ENCODE measurements around the gene NOTCH1. TPM values are rescaled to one million over a fixed set of nuclear protein-coding genes. Genes with fewer than 3 reads are reported as not detected.

NOTCH1 gene
- total RNA-seq, 2 donors from 2014 or later, result 49.3 to 99.4 TPM

- no peak for TF ChIP-seq CTCF (IDR thresholded peaks at IDR 0.05)
- Histone ChIP-seq H3K36me3 (no peaks in the 10 kb centered on the region), H3K27ac (peak overlapping the region; percentile 84), H3K9ac (ENCODE audit: low read depth in 2 of 2, low read length in 2 of 2) (peak overlapping the region; percentile 87 to 96), H3K27me3 (no peaks in the 10 kb centered on the region), H3K9me3 (no peaks in the 10 kb centered on the region), H3K4me1 (peaks cover 37% of the 10 kb centered on the region), H3K4me3 (peak overlapping the region; percentile 85)
- intact Hi-C loops (cut with DNase I), result loop anchor here (10.0 kb wide), 1 partner anchor 81 kb away; no protein-coding TSS in a partner anchor
- DNase-seq, result peak; percentile 86
These were observed 1.9 kb downstream of the NOTCH1 start for GRCh38 chr9:136543830-136544547.

GRCh38 chr9:136543280-136543679, 2.6 kb downstream of the NOTCH1 start:
- H3K9ac ChIP-seq (ENCODE audit: low read depth in 2 of 2, low read length in 2 of 2), result peak overlapping the region in 1 of 2 donors; percentile 96
- intact Hi-C loops (cut with DNase I), result loop anchor here (10.0 kb wide), 1 partner anchor 82 kb away; no protein-coding TSS in a partner anchor
- H3K27ac ChIP-seq, result peak overlapping the region; percentile 84
- H3K27me3 ChIP-seq, result no peaks in the 10 kb centered on the region
- H3K36me3 ChIP-seq, result no peaks in the 10 kb centered on the region
- DNase-seq, result no peak
- H3K4me3 ChIP-seq, result no peak overlapping the region
- H3K4me1 ChIP-seq, result peaks cover 44% of the 10 kb centered on the region
- H3K9me3 ChIP-seq, result no peaks in the 10 kb centered on the region
- TF ChIP-seq CTCF (IDR thresholded peaks at IDR 0.05), result no peak

- Histone ChIP-seq H3K9ac (ENCODE audit: low read depth in 2 of 2, low read length in 2 of 2) (peak overlapping the region; percentile 1 to 96), H3K9me3 (no peaks in the 10 kb centered on the region), H3K27ac (peak overlapping the region; percentile 94), H3K36me3 (no peaks in the 10 kb centered on the region), H3K4me1 (peaks cover 48% of the 10 kb centered on the region), H3K27me3 (no peaks in the 10 kb centered on the region), H3K4me3 (no peak overlapping the region)
- no peak for DNase-seq
- TF ChIP-seq CTCF (IDR thresholded peaks at IDR 0.05), result no peak
- intact Hi-C loops (cut with DNase I), result loop anchor here (10.0 kb wide), 1 partner anchor 82 kb away; no protein-coding TSS in a partner anchor
These were observed 3.4 kb downstream of the NOTCH1 start for GRCh38 chr9:136542241-136543040.

- intact Hi-C loops (cut with DNase I), result loop anchor here (10.0 kb wide), 1 partner anchor 83 kb away; no protein-coding TSS in a partner anchor
- Histone ChIP-seq H3K9ac (ENCODE audit: low read depth in 2 of 2, low read length in 2 of 2) (peak overlapping the region in 1 of 2 donors; percentile 93), H3K27ac (peak overlapping the region; percentile 94), H3K4me1 (peaks cover 41% of the 10 kb centered on the region), H3K27me3 (no peaks in the 10 kb centered on the region), H3K9me3 (no peaks in the 10 kb centered on the region), H3K36me3 (no peaks in the 10 kb centered on the region), H3K4me3 (no peak overlapping the region)
- no peak for DNase-seq
- no peak for TF ChIP-seq CTCF (IDR thresholded peaks at IDR 0.05)
These were observed 4.1 kb downstream of the NOTCH1 start for GRCh38 chr9:136541709-136542108.

GRCh38 chr9:136541179-136541578, 4.7 kb downstream of the NOTCH1 start:
- Histone ChIP-seq H3K4me1 (peaks cover 40% of the 10 kb centered on the region), H3K4me3 (no peak overlapping the region), H3K9ac (ENCODE audit: low read depth in 2 of 2, low read length in 2 of 2) (peak overlapping the region; percentile 70 to 93), H3K27ac (peak overlapping the region; percentile 94), H3K36me3 (no peaks in the 10 kb centered on the region), H3K27me3 (no peaks in the 10 kb centered on the region), H3K9me3 (no peaks in the 10 kb centered on the region)
- no peak for DNase-seq
- intact Hi-C loops (cut with DNase I), result loop anchor here (10.0 kb wide), 1 partner anchor 84 kb away; no protein-coding TSS in a partner anchor
- no peak for TF ChIP-seq CTCF (IDR thresholded peaks at IDR 0.05)

Measured in colonic mucosa (tissue), 4 donors.